Muscle layer of colon (tissue), 2 donors: ENCODE data around the gene PIPOX.

ENCODE experiments used
- H3K27ac ChIP-seq: one replicate; pipeline ENCODE4 v1.7.0; 2013; ENCODE audit warnings: low read depth, mild to moderate bottlenecking, low read length, moderate library complexity
- H3K27me3 ChIP-seq, 2 donors: one replicate each; pipeline ENCODE4 v1.7.0; 2013; ENCODE audit warnings: low read length in 2 of 2, mild to moderate bottlenecking in 2 of 2; ENCODE audit not compliant: insufficient read depth in 2 of 2, control insufficient read depth in 1 of 2
- H3K36me3 ChIP-seq: one replicate; pipeline ENCODE4 v1.7.0; 2013; ENCODE audit warnings: mild to moderate bottlenecking, low read length; ENCODE audit not compliant: insufficient read depth
- H3K4me1 ChIP-seq: one replicate; pipeline ENCODE4 v1.7.0; 2013; ENCODE audit warnings: mild to moderate bottlenecking, low read length; ENCODE audit not compliant: insufficient read depth
- H3K4me3 ChIP-seq, 2 donors: one replicate each; pipeline ENCODE4 v1.7.0; 2013; ENCODE audit warnings: low read length in 2 of 2, low read depth in 1 of 2, mild to moderate bottlenecking in 1 of 2, moderate library complexity in 1 of 2
- H3K9ac ChIP-seq: one replicate; pipeline ENCODE4 v1.7.0; 2013; ENCODE audit warnings: low read length
- H3K9me3 ChIP-seq: one replicate; pipeline ENCODE4 v1.7.0; 2013; ENCODE audit warnings: mild to moderate bottlenecking, low read length
- donor health status: abdominal sarcoma.
- donor health status: Adenocarcinoma of cecum.

PIPOX gene

GRCh38 chr17:29007456-29007855 is 35.5 kb upstream of the PIPOX start:
- Histone ChIP-seq H3K4me1 (no peaks in the 10 kb centered on the region), H3K27me3 (peaks cover 18 to 41% of the 10 kb centered on the region in 2 donors), H3K36me3 (no peaks in the 10 kb centered on the region), H3K27ac (no peak overlapping the region), H3K4me3 (no peak overlapping the region), H3K9me3 (no peaks in the 10 kb centered on the region), H3K9ac (no peak overlapping the region)

GRCh38 chr17:29007860-29008455 is 35.0 kb upstream of the PIPOX start:
- H3K27ac ChIP-seq, result no peak overlapping the region
- H3K4me1 ChIP-seq, result no peaks in the 10 kb centered on the region
- no peaks in the 10 kb centered on the region for H3K36me3 ChIP-seq
- no peak overlapping the region for H3K4me3 ChIP-seq
- H3K27me3 ChIP-seq, result peaks cover 18 to 40% of the 10 kb centered on the region in 2 donors
- H3K9ac ChIP-seq, result no peak overlapping the region
- H3K9me3 ChIP-seq, result no peaks in the 10 kb centered on the region

GRCh38 chr17:29008591-29008990 is 34.4 kb upstream of the PIPOX start:
- no peaks in the 10 kb centered on the region for H3K36me3 ChIP-seq
- H3K9me3 ChIP-seq, result no peaks in the 10 kb centered on the region
- H3K4me1 ChIP-seq, result no peaks in the 10 kb centered on the region
- no peak overlapping the region for H3K4me3 ChIP-seq
- H3K9ac ChIP-seq, result no peak overlapping the region
- peaks cover 18 to 33% of the 10 kb centered on the region in 2 donors for H3K27me3 ChIP-seq
- H3K27ac ChIP-seq, result no peak overlapping the region

GRCh38 chr17:29010129-29010528 is 32.8 kb upstream of the PIPOX start:
- H3K36me3 ChIP-seq, result no peaks in the 10 kb centered on the region
- H3K27me3 ChIP-seq, result peaks cover 4 to 18% of the 10 kb centered on the region in 2 donors
- H3K4me1 ChIP-seq, result no peaks in the 10 kb centered on the region
- H3K9ac ChIP-seq, result no peak overlapping the region
- no peaks in the 10 kb centered on the region for H3K9me3 ChIP-seq
- no peak overlapping the region for H3K27ac ChIP-seq
- H3K4me3 ChIP-seq, result no peak overlapping the region

GRCh38 chr17:29010586-29010985 is 32.4 kb upstream of the PIPOX start:
- Histone ChIP-seq H3K9ac (no peak overlapping the region), H3K4me3 (no peak overlapping the region), H3K4me1 (no peaks in the 10 kb centered on the region), H3K9me3 (no peaks in the 10 kb centered on the region), H3K36me3 (no peaks in the 10 kb centered on the region), H3K27ac (no peak overlapping the region), H3K27me3 (peaks cover 4 to 15% of the 10 kb centered on the region in 2 donors)

GRCh38 chr17:29012535-29012934 is 30.4 kb upstream of the PIPOX start:
- Histone ChIP-seq H3K9me3 (no peaks in the 10 kb centered on the region), H3K27me3 (no peaks in the 10 kb centered on the region), H3K4me3 (no peak overlapping the region), H3K27ac (no peak overlapping the region), H3K9ac (no peak overlapping the region), H3K4me1 (no peaks in the 10 kb centered on the region), H3K36me3 (no peaks in the 10 kb centered on the region)

- H3K36me3 ChIP-seq, result no peaks in the 10 kb centered on the region
- H3K4me3 ChIP-seq, result no peak overlapping the region
- no peak overlapping the region for H3K9ac ChIP-seq
- H3K27ac ChIP-seq, result no peak overlapping the region
- H3K9me3 ChIP-seq, result no peaks in the 10 kb centered on the region
- H3K27me3 ChIP-seq, result no peaks in the 10 kb centered on the region
- peaks cover 4% of the 10 kb centered on the region for H3K4me1 ChIP-seq
Measured at GRCh38 chr17:29014716-29015115, 28.2 kb upstream of the PIPOX start.

GRCh38 chr17:29016345-29017210 is 26.4 kb upstream of the PIPOX start:
- H3K4me3 ChIP-seq, result no peak overlapping the region
- peaks cover 4% of the 10 kb centered on the region for H3K4me1 ChIP-seq
- no peak overlapping the region for H3K27ac ChIP-seq
- no peak overlapping the region for H3K9ac ChIP-seq
- H3K27me3 ChIP-seq, result no peaks in the 10 kb centered on the region
- H3K36me3 ChIP-seq, result no peaks in the 10 kb centered on the region
- no peaks in the 10 kb centered on the region for H3K9me3 ChIP-seq

GRCh38 chr17:29018788-29019474 is 24.0 kb upstream of the PIPOX start:
- Histone ChIP-seq H3K4me3 (no peak overlapping the region), H3K27me3 (no peaks in the 10 kb centered on the region), H3K27ac (no peak overlapping the region), H3K9me3 (no peaks in the 10 kb centered on the region), H3K9ac (no peak overlapping the region), H3K4me1 (peaks cover 4% of the 10 kb centered on the region), H3K36me3 (no peaks in the 10 kb centered on the region)

- Histone ChIP-seq H3K27me3 (no peaks in the 10 kb centered on the region), H3K4me1 (peaks cover 4% of the 10 kb centered on the region), H3K27ac (no peak overlapping the region), H3K9me3 (no peaks in the 10 kb centered on the region), H3K9ac (no peak overlapping the region), H3K36me3 (no peaks in the 10 kb centered on the region), H3K4me3 (no peak overlapping the region)
Measured at GRCh38 chr17:29019475-29020181, 23.3 kb upstream of the PIPOX start.

- no peak overlapping the region for H3K4me3 ChIP-seq
- H3K9ac ChIP-seq, result no peak overlapping the region
- no peaks in the 10 kb centered on the region for H3K9me3 ChIP-seq
- no peaks in the 10 kb centered on the region for H3K36me3 ChIP-seq
- H3K27me3 ChIP-seq, result no peaks in the 10 kb centered on the region
- peaks cover 4% of the 10 kb centered on the region for H3K4me1 ChIP-seq
- no peak overlapping the region for H3K27ac ChIP-seq
Measured at GRCh38 chr17:29020576-29020975, 22.4 kb upstream of the PIPOX start.
